ENCODE data around the gene CD53. TPM values are rescaled to one million over a fixed set of nuclear protein-coding genes. Genes with fewer than 3 reads are reported as not detected.
"Not testable (repeated sequence)": the region's sequence is repeated elsewhere in the genome, so short reads cannot be mapped to it uniquely, and the experiment has no call there.

CD53 gene
- 100 to 1,000 TPM; 191 to 193 TPM for total RNA-seq

GRCh38 chr1:110872745-110873720, at the start of gene CD53:
Gene CD53, plus strand, starts transcription at chr1:110873148. Its CDS starts 18,261 bp downstream, at chr1:110891409.
- H3K27ac Mint-ChIP-seq = peak within 1 kb of the TSS; percentile 97
- peaks cover 6% of the 10 kb centered on the region for H3K9me3 Mint-ChIP-seq
- DNase-seq = no peak

GRCh38 chr1:110824192-110824591, 48.8 kb upstream of the CD53 start:
- Mint-ChIP-seq H3K4me3 (no peak overlapping the region), H3K36me3 (no peaks in the 10 kb centered on the region), H3K27ac (no peak overlapping the region), H3K9me3 (peaks cover 6% of the 10 kb centered on the region), H3K4me1 (peaks cover 2% of the 10 kb centered on the region), H3K27me3 (no peaks in the 10 kb centered on the region)
- no peak for DNase-seq

More at GRCh38 chr1:110872745-110873720, at the start of gene CD53:
- Mint-ChIP-seq H3K36me3 (peaks cover 39% of the 10 kb centered on the region), H3K27me3 (no peaks in the 10 kb centered on the region), H3K4me1 (peaks cover 43% of the 10 kb centered on the region), H3K4me3 (peak within 1 kb of the TSS; percentile 97)

GRCh38 chr1:110829955-110830553, 42.9 kb upstream of the CD53 start:
- Mint-ChIP-seq H3K27ac (no peak overlapping the region), H3K4me3 (no peak overlapping the region)
- peak; percentile 1 for DNase-seq

GRCh38 chr1:110833779-110834178, 39.2 kb upstream of the CD53 start:
- not testable (repeated sequence) for H3K4me1 Mint-ChIP-seq, DNase-seq, H3K27me3 Mint-ChIP-seq, H3K27ac Mint-ChIP-seq, H3K4me3 Mint-ChIP-seq, H3K9me3 Mint-ChIP-seq, H3K36me3 Mint-ChIP-seq

More at GRCh38 chr1:110829955-110830553, 42.9 kb upstream of the CD53 start:
- peaks cover 2% of the 10 kb centered on the region for H3K4me1 Mint-ChIP-seq
- no peaks in the 10 kb centered on the region for H3K36me3 Mint-ChIP-seq
- H3K27me3 Mint-ChIP-seq = no peaks in the 10 kb centered on the region
- peaks cover 4% of the 10 kb centered on the region for H3K9me3 Mint-ChIP-seq

GRCh38 chr1:110846861-110847260, 26.1 kb upstream of the CD53 start:
- H3K4me3 Mint-ChIP-seq = no peak overlapping the region
- peaks cover 3% of the 10 kb centered on the region for H3K9me3 Mint-ChIP-seq
- no peak for DNase-seq
- H3K36me3 Mint-ChIP-seq = no peaks in the 10 kb centered on the region
- H3K27ac Mint-ChIP-seq = no peak overlapping the region
- H3K27me3 Mint-ChIP-seq = no peaks in the 10 kb centered on the region
- H3K4me1 Mint-ChIP-seq = peaks cover 13% of the 10 kb centered on the region

GRCh38 chr1:110850145-110850544, 22.8 kb upstream of the CD53 start:
- Mint-ChIP-seq H3K9me3 (no peaks in the 10 kb centered on the region), H3K27me3 (no peaks in the 10 kb centered on the region), H3K27ac (no peak overlapping the region), H3K4me3 (no peak overlapping the region), H3K4me1 (peaks cover 13% of the 10 kb centered on the region), H3K36me3 (no peaks in the 10 kb centered on the region)
- no peak for DNase-seq

GRCh38 chr1:110850627-110851026, 22.3 kb upstream of the CD53 start:
- Mint-ChIP-seq H3K36me3 (no peaks in the 10 kb centered on the region), H3K27me3 (no peaks in the 10 kb centered on the region), H3K4me3 (no peak overlapping the region), H3K27ac (no peak overlapping the region), H3K9me3 (no peaks in the 10 kb centered on the region), H3K4me1 (peaks cover 13% of the 10 kb centered on the region)
- DNase-seq = no peak

GRCh38 chr1:110853135-110853534, 19.8 kb upstream of the CD53 start:
- H3K4me3 Mint-ChIP-seq = no peak overlapping the region
- no peaks in the 10 kb centered on the region for H3K27me3 Mint-ChIP-seq
- no peaks in the 10 kb centered on the region for H3K9me3 Mint-ChIP-seq
- H3K27ac Mint-ChIP-seq = no peak overlapping the region
- H3K4me1 Mint-ChIP-seq = peaks cover 15% of the 10 kb centered on the region
- no peaks in the 10 kb centered on the region for H3K36me3 Mint-ChIP-seq
- DNase-seq = no peak

GRCh38 chr1:110856410-110856809, 16.5 kb upstream of the CD53 start:
- H3K4me3 Mint-ChIP-seq = no peak overlapping the region

GRCh38 chr1:110857964-110858948, 14.7 kb upstream of the CD53 start:
- peaks cover 11% of the 10 kb centered on the region for H3K9me3 Mint-ChIP-seq
- no peak overlapping the region for H3K27ac Mint-ChIP-seq
- H3K36me3 Mint-ChIP-seq = no peaks in the 10 kb centered on the region
- no peaks in the 10 kb centered on the region for H3K27me3 Mint-ChIP-seq
- no peak for DNase-seq
- peaks cover 36% of the 10 kb centered on the region for H3K4me1 Mint-ChIP-seq
- no peak overlapping the region for H3K4me3 Mint-ChIP-seq

More at GRCh38 chr1:110856410-110856809, 16.5 kb upstream of the CD53 start:
- Mint-ChIP-seq H3K36me3 (no peaks in the 10 kb centered on the region), H3K9me3 (no peaks in the 10 kb centered on the region), H3K27me3 (no peaks in the 10 kb centered on the region), H3K4me1 (peaks cover 30% of the 10 kb centered on the region), H3K27ac (no peak overlapping the region)
- DNase-seq = no peak

GRCh38 chr1:110859062-110859461, 13.9 kb upstream of the CD53 start:
- Mint-ChIP-seq H3K27ac (no peak overlapping the region), H3K27me3 (no peaks in the 10 kb centered on the region), H3K36me3 (peaks cover 4% of the 10 kb centered on the region), H3K4me3 (no peak overlapping the region), H3K4me1 (peaks cover 40% of the 10 kb centered on the region), H3K9me3 (peaks cover 14% of the 10 kb centered on the region)
- DNase-seq = no peak

GRCh38 chr1:110860174-110860573, 12.8 kb upstream of the CD53 start:
- Mint-ChIP-seq H3K36me3 (peaks cover 15% of the 10 kb centered on the region), H3K27me3 (no peaks in the 10 kb centered on the region), H3K9me3 (peaks cover 24% of the 10 kb centered on the region), H3K27ac (no peak overlapping the region), H3K4me1 (peaks cover 51% of the 10 kb centered on the region), H3K4me3 (no peak overlapping the region)
- DNase-seq = no peak

- peaks cover 51% of the 10 kb centered on the region for H3K4me1 Mint-ChIP-seq
- not testable (repeated sequence) for H3K4me3 Mint-ChIP-seq, DNase-seq, H3K27ac Mint-ChIP-seq, H3K27me3 Mint-ChIP-seq
- H3K9me3 Mint-ChIP-seq = peaks cover 28% of the 10 kb centered on the region
- H3K36me3 Mint-ChIP-seq = peaks cover 19% of the 10 kb centered on the region
These were observed 12.3 kb upstream of the CD53 start for GRCh38 chr1:110860620-110861019.

- H3K27ac Mint-ChIP-seq, H3K4me3 Mint-ChIP-seq, H3K27me3 Mint-ChIP-seq, DNase-seq: not testable (repeated sequence)
- Mint-ChIP-seq H3K4me1 (peaks cover 46% of the 10 kb centered on the region), H3K36me3 (peaks cover 30% of the 10 kb centered on the region), H3K9me3 (peaks cover 40% of the 10 kb centered on the region)
These were observed 11.0 kb upstream of the CD53 start for GRCh38 chr1:110861942-110862341.
